ENCODE measurements around the gene RGL3.
"Not testable (repeated sequence)": the region's sequence is repeated elsewhere in the genome, so short reads cannot be mapped to it uniquely, and the experiment has no call there.

RGL3 gene

DNA sequence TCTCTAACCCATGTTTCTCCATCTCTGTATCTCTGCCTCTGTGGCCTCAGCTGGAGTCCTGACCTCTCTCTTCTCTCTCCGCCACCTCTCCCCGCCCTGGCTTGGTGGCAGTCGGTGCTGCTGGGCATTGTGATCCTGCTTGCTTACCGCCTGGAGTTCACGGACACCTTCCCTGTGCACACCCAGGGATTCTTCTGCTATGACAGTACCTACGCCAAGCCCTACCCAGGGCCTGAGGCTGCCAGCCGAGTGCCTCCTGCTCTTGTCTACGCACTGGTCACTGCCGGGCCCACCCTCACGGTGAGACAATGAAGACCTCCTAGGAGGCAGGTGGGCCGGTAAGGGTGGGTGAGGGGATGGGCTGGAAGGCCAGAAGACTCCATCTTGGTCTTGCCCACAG, 59.7 kb downstream of the RGL3 start:
- ATAC-seq = no peak

DNA sequence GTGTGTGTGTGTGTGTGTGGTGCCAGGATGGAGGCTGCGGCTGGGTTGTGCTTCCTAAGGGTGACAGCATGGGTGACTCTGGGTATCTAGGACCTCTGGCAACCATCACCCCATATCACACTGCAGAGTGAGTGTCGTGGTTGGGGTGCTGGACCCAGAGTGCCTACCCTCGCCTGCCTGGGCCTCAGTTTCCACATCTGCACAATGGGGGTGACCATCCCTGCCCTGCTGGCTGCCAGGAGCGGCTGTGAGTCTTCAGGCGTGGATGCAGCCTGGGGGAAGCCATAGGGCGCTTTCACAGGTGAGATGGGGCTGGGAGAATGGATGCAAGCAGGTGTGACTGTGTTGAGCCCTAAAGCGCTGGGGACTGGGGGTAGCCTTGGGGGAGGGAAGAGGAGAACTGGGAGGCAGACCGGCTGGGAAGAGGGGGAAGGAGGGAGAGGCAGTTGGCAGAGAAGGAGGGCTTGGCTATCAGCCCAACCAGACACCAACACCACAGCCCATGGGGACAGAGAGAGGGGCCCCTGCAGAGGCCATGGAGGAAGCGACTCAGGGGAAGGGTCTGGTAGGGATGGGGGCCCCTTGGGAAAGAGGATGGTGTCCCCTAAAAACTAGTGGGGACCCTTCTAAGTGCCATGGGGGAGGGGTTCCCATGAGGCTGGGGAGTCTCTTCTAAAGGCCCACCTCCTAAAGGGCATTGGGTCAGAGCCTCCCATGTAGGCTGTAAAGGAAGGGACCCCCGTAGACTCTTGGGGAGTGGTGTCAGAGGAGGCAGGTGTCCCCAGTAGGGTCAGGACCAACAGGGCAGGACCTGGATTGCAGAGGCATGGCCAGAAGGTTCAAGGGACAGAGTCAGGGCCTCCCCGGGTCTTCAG, 62.2 kb downstream of the RGL3 start:
- no peak for ATAC-seq

DNA sequence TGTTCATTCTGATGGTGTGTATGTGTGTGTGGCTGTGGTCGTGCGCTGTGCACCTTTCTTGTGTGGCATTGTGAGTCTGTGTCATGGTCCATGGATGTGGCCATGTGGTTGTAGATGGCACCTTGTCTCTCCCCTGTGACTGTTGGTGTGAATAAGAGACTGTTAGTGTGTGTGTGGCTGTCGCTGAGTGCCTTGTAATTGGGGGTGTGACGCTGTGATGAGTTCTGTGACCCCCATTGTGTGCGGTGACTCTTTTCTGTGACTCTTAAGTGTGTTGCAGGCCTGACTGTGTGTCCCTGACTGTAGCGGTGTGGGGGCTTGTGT, 63.1 kb downstream of the RGL3 start:
- ATAC-seq = no peak

DNA sequence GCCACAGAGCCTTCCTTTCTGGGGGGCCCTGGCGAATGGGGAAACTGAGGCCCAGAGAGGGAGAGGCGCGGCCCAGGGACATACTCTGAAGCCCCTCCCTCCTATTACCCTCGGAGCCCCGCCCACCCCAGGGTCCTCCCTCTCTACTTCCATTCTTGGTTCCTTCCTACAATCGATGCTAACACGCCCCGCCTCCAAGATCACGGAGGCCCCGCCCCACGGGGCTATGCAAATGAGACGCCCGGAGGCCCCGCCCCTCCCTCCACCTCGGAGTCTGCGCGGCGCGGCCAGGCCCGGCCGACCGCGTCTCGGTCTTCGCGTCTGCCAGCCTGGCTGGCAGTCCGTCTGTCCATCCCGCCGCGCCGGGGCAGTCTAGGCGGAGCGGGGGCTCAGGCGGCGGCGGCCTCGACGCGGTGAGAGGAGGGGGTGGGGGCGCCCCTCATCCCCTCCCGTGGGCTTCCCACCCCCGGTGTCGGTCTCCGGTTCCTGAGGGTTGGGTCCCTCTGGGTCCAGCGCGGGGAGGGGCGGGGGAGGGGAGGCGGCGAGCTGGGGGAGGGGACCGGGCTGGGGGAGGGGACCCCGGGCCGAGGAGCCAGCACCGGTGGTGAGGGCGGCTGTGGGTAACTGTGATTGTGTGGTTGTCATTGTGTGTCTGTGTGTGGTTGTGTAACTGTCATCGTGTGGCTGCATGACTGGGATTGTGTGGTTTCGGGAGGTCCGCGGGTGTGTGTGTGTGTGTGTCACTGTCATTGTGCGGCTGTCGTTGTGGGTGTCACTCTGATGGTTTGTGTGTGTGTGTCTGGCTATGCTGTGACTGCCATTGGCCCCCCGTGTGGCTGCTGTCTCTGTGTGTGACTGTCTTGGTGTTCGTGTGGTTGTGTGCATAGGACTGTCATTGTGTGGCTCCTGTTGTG, 63.7 kb downstream of the RGL3 start, which contains the start of gene PLPPR2:
Gene PLPPR2 (plus strand): TSS at position 273 of the 914 bp plus-strand sequence. CDS start 2,242 bp downstream, outside the sequence.
- peak; percentile 89 for ATAC-seq

DNA sequence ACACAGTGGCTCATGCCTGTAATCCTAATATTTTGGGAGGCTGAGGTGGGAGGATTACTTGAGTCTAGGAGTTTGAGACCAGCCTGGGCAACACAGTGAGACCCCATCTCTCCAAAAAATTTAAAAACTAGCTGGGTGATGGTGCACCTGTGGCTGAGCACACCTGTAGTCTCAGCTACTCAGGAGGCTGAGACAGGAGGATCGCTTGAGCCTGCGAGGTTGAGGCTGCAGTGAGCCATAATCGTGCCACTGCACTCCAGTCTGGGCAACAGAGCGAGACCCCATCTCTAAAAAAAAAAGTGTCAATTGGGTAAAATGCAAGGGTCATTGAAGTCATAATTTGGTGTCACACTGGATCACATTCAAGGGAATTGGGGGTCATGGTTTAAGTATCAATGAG, 65.0 kb downstream of the RGL3 start:
- not testable (repeated sequence) for ATAC-seq

DNA sequence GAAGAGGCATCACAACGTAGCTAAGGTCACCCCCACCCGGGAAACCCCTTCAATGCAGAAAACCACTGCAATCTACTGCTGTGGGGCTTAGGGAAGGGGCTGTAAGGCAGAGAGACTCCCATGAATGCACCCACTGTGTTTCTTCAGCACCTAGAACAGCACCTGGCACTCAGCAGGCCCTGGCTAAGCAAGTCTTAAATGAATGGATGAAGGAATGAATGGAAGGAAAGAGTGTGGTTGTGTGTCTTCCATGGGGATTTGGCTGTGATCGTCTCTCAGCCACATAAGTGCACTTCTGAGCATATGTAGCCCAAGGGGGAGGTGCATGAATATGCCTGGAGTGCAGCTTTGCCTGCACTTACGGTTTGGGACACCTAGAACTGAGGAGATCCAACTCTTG, 69.9 kb downstream of the RGL3 start:
- no peak for ATAC-seq

DNA sequence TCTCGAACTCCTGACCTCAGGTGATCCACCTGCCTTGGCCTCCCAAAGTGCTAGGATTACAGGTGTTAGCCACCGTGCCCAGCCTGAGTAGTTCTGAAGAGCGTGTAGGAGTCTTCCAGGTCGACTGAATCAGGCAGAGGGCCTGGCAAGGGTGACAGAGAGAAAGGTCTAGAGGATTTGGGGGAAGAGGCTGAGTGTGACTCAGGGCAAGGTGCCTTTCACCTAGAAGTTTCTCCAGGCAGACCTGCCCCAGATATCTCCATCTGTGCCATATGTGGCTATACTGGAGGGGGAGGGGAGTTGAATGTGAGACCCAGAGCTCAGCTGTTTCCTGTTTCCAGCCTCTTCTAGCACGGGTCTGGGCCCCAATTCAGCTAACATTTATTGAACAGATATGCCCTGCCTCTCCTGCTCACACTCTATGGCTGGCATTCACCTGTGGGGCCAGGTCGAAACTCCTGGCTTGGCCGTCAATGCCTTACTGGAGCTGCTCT, 71.5 kb downstream of the RGL3 start:
- no peak for ATAC-seq

DNA sequence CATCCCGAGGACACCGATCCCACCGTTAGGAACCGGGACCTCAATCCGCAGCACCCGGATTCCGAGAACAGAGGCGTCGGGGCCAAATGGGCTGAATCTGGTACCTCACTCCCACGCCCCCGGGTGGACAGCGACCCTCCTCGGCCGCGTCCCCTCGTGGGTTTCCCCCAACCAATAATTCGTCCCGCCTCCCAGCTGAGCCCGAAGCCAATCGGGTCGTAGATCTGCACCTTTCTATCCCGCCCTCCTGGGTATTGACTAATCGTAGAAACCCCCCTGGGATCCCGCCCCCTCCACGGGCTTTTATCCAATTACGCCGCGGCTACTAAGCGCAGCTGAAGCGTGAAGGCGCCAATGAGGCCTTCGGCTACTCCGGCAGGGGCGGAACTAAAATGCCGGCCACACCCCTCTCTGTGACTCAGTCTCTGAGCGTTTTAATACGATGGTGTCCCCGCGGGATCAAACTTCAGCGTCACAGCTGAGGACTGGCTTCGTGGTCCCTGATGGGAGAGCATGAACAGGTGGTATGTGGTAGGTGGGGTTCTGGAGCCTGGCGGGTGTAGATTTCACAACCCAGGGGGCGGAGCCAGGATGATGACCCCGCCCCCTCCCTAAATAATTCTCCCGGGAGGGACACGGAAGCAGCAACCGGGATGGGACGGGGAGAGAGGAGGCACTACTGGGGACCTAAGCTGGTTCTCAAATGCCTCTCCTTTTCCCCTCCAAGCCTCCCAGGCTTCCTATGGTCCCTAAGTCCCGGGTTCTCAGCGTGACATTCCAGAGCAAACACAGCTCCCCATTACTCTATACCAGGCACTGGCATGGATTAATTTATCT, 72.8 kb downstream of the RGL3 start, which contains the start of the genes CCDC159 and TMEM205:
Gene CCDC159 (plus strand): TSS at position 416 of the 837 bp plus-strand sequence. CDS start 88 bp downstream, at position 504.
Gene TMEM205 (minus strand): TSS at position 165 of the 837 bp plus-strand sequence. CDS start 649 bp downstream, outside the sequence.
- ATAC-seq = peak; percentile 97

DNA sequence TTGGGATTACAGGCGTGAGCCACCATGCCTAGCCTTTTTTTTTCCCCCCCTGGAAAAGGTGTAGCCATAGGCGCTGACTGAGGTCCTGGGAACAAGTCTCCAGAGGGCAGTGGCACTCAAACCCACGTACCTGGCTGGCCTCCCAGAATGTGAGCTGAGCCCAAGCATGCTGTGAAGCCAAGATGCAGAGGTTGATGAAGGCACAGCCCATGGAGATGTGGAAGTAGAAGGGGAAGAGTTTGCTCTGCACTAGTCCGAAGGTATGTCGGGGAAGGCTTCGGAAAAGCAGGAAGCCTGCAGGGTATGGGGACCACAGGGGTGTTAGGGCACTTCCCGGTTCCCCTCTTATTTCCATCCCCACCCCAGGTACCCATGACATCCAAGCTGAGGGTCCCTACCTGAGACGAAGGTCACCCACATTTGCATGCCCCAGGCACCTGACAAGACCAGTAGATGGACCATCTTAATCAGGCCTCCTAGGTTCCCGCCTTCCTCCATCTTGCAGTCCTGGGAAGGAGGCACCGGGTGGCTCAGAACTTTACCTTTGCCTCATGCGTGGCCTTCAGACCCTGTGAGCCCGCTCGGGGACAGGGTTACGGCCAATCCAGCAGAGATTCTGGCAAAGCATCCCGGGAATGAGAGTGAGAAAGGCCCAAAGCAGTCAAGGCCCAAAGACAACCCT, 73.9 kb downstream of the RGL3 start:
- no peak for ATAC-seq
